A549 treated with ZK216348 at 1 μM for 4 hours (cell line): Measurements from ENCODE around the gene ZSCAN31. TPM values are rescaled to one million over a fixed set of nuclear protein-coding genes. Genes with fewer than 3 reads are reported as not detected.

ENCODE experiments used
- total RNA-seq: library from RNA; stranded (reverse); fragments of 200-300 nt; extraction: Qiagen RNA extraction; gene quantifications from 5 replicates; pipeline ENCODE4 v1.2.3, GENCODE V29; 2022; ENCODE audit warnings: low read depth

Gene ZSCAN31
- 1.6 to 2.4 TPM (median 1.8 TPM) in 5 replicates for total RNA-seq

DNA sequence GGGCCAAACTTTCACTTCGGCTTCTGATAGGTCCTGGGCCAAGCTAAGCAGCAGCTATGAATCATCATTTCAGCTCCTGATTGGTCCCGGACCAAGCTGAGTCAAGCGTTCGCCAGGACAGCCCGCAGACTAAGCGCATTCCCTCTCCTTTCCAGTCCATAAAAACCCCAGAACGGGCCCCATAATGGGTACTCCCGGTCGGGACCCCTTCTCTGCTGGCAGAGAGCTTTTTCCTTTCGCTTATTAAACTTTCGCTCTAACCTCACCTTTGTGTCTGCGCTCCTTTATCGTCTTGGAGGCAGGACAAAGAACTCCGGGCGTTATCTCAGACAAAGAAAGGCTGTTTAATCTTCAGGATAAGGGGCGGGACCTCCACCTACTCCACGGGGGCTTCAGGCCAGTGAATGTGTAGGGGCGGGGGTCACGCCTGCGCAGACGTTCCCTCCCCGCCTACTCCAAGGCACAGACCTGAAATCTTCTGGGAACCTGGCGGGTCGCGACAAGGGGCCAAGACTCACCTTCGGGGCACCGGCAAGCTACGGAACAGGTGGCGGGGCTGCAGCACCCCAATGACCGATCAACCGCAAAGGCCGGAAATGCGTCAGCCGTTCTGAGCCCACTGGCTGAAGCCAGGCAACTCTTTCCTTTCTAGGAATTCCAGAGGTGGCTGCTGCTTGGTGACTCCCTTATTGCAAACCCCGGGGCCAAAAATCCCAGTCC is at the start of gene ZSCAN31:
Gene ZSCAN31, minus strand, starts transcription at position 585 of the 720 bp plus-strand sequence. CDS start 6,465 bp downstream, outside the sequence.

DNA sequence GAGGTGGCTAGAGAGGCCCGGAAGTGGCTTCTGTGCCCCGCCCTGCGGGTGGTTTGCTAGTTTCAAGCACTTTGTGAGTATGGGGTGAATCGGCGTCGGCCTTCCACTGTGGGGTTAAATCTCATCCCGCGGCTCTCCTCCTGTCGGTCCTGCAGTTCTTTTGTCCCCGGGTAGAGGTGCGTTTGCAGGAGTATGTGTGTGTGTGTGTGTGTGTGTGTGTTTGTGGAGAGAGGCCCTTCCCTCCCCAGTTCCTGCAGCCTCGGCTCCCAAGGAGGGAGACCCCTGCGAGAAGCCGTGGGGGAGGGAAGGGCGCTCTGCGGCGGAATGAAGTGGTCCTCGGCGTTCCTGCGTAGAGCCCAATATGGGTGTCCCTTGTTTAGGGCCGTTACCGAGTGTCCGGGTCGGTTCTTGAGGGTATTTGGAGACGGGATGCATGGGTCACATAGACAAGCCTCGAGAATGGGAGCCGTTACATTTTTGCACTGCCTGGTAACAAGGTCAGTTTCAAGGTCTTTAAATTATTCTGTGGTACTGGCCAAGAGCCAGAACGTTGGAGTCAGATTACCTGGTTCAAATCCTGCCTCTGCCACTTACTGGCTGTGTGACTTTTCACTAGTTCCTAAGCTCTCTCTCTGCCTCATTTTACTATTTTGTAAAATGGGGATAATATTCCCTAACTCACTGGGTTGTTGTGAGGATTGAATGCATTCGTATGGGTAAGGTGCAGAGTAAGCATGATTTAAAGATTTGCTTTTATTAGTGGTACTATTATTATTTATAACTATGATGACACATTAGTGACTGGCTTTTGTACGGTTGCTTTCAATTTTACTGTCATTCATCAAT is 14.2 kb upstream of the ZSCAN31 start, which contains the start of gene ZKSCAN3:
Gene ZKSCAN3, plus strand, starts transcription at position 56 of the 846 bp plus-strand sequence. CDS start 9,640 bp downstream, outside the sequence.

DNA sequence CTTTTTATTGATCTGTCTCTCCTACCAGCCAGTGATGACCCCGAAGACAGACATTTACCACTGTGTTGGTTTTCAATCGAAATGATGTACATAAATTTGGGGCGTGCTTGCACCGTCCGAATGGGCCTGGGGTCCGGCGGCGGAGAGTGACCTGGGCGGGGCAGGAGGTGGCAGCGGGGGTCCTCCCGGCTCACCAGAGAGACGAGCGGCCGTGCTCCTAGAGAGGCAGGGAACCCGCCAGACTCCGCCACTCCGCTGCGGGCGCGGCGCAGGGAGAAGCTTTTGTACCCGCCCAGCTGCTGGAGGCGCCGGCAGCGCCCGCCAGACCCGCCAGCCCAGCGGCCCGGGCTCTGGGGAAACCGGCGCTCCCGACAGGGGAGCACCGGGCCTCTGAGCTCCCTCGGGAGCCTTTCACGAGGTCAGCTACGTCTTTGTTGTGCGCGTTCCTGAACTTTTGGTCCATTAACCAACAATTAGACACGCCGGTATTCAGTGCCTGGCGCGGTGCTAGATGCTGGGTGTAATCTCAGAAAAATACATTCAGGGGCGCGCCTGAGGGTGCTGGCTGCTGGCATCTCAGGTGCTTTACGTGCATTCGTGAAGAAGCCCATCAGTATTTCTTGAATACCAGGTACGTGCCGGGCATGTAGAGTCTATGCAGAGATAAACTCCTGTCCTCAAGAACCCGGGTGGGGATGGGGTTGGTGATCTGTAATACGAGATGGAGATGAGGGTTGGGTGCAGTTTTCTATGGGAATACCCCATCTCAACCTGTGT is 54.5 kb downstream of the ZSCAN31 start, which contains the start of gene PGBD1:
Gene PGBD1, plus strand, starts transcription at position 285 of the 777 bp plus-strand sequence. CDS start 2,242 bp downstream, outside the sequence.

Other genes starting within 250 kb of the ZSCAN31 start
- gene ZSCAN16, start 211.5 kb downstream of the ZSCAN31 start, total RNA-seq, result 3.7 to 5.1 TPM (median 4.6 TPM) in 5 replicates
- gene ZKSCAN8, start 194.3 kb downstream of the ZSCAN31 start, total RNA-seq, result 2.1 to 6.3 TPM (median 4.7 TPM) in 5 replicates
- 5.4 to 8.8 TPM (median 7.6 TPM) in 5 replicates for gene ZSCAN9, start 110.9 kb downstream of the ZSCAN31 start, total RNA-seq
- 2.2 to 3.0 TPM (median 2.5 TPM) in 5 replicates for gene ZKSCAN4, start 83.9 kb downstream of the ZSCAN31 start, total RNA-seq
- not detected in 5 replicates for gene NKAPL, start 76.9 kb downstream of the ZSCAN31 start, total RNA-seq
- 4.2 to 6.9 TPM (median 5.0 TPM) in 5 replicates for gene ZSCAN26, start 69.0 kb downstream of the ZSCAN31 start, total RNA-seq
- 3.8 to 6.1 TPM (median 5.0 TPM) in 5 replicates for gene PGBD1, start 54.6 kb downstream of the ZSCAN31 start, total RNA-seq
- 1.7 to 2.2 TPM (median 2.0 TPM) in 5 replicates for gene ZKSCAN3, start 13.8 kb upstream of the ZSCAN31 start, total RNA-seq
- 1.3 to 2.1 TPM (median 1.7 TPM) in 5 replicates for gene ZSCAN12, start 63.6 kb upstream of the ZSCAN31 start, total RNA-seq
- gene ZSCAN23, start 107.3 kb upstream of the ZSCAN31 start, total RNA-seq, result not detected in 5 replicates
- not detected in 5 replicates for gene GPX6, start 179.6 kb upstream of the ZSCAN31 start, total RNA-seq
- gene GPX5, start 189.7 kb upstream of the ZSCAN31 start, total RNA-seq, result not detected in 5 replicates